Peyer's patch (tissue), 4 donors: ENCODE data around the gene RFFL. TPM values are rescaled to one million over a fixed set of nuclear protein-coding genes. Genes with fewer than 3 reads are reported as not detected.

Experiments used
- DNase-seq, 3 donors: peaks; one replicate each; pipeline ENCODE4 v3.0.0-alpha.2; 2017 to 2019
- H3K27ac ChIP-seq, 4 donors: fragments of 200-600 bp; sonication (generic); one replicate each; pipeline ENCODE4 v1.5.1; 2016 to 2019
- H3K27me3 ChIP-seq, 2 donors: fragments of 200-600 bp; sonication (generic); one replicate each; pipeline ENCODE4 v1.5.1; 2019
- H3K36me3 ChIP-seq, 3 donors: fragments of 200-600 bp; sonication (generic); one replicate each; pipeline ENCODE4 v1.5.1; 2016 to 2019
- H3K4me1 ChIP-seq, 4 donors: fragments of 200-600 bp; sonication (generic); one replicate each; pipeline ENCODE4 v1.5.1; 2016 to 2019
- H3K4me3 ChIP-seq, 4 donors: fragments of 200-600 bp; sonication (generic); 1 replicate in 3 of 4; 2 replicates in 1 of 4; pipeline ENCODE4 v1.5.1; 2016 to 2019; ENCODE audit warnings: mild to moderate bottlenecking in 1 of 4
- H3K9me3 ChIP-seq, 4 donors: fragments of 200-600 bp; sonication (generic); one replicate each; pipeline ENCODE4 v1.5.1; 2016 to 2019; ENCODE audit warnings: mild to moderate bottlenecking in 1 of 4
- CTCF ChIP-seq, 6 experiments: fragments of 450-650 bp in 4 of 6; fragments of 200-600 bp in 2 of 6; sonication (generic) in 1 of 6; IDR thresholded peaks; one replicate each; pipeline ENCODE4 v1.5.1; 2017 to 2019; ENCODE audit warnings: antibody characterized with exemption in 6 of 6, mild to moderate bottlenecking in 3 of 6, moderate library complexity in 1 of 6
- POLR2A ChIP-seq, 2 donors: fragments of 450-650 bp; IDR thresholded peaks; one replicate each; pipeline ENCODE4 v1.5.1; 2017; ENCODE audit warnings: antibody characterized with exemption in 2 of 2, mild to moderate bottlenecking in 2 of 2, moderate library complexity in 2 of 2
- total RNA-seq, 4 donors: library from RNA; depleted of rRNA; stranded (reverse); fragments of >200 nt; gene quantifications; one replicate each; pipeline ENCODE4 v1.1.0, GENCODE V29; 2016

RFFL gene
- total RNA-seq, 4 donors from 2014 or later: 33.0 to 76.7 (median 43.0) TPM

- H3K4me3 ChIP-seq: no peak overlapping the region
- no peak for DNase-seq
- TF ChIP-seq POLR2A (IDR thresholded peaks at IDR 0.05): no peak
- no peak for TF ChIP-seq CTCF (IDR thresholded peaks at IDR 0.05)
- H3K27me3 ChIP-seq: no peaks in the 10 kb centered on the region
- peak overlapping the region in 1 of 4 donors; percentile 27 for H3K27ac ChIP-seq
- peaks cover 0 to 61% (median 14%) of the 10 kb centered on the region in 4 donors for H3K4me1 ChIP-seq
- no peaks in the 10 kb centered on the region for H3K9me3 ChIP-seq
- H3K36me3 ChIP-seq: no peaks in the 10 kb centered on the region
These were observed 16.3 kb upstream of the RFFL start for GRCh38 chr17:35079547-35080423.

GRCh38 chr17:35076874-35077273 lies 13.4 kb upstream of the RFFL start:
- no peaks in the 10 kb centered on the region for H3K9me3 ChIP-seq
- H3K36me3 ChIP-seq: no peaks in the 10 kb centered on the region
- TF ChIP-seq CTCF (IDR thresholded peaks at IDR 0.05) (no peak), POLR2A (IDR thresholded peaks at IDR 0.05) (no peak)
- peak overlapping the region in 1 of 4 donors; percentile 67 for H3K27ac ChIP-seq
- DNase-seq: no peak
- H3K4me3 ChIP-seq: no peak overlapping the region
- H3K27me3 ChIP-seq: no peaks in the 10 kb centered on the region
- H3K4me1 ChIP-seq: peaks cover 0 to 64% (median 12%) of the 10 kb centered on the region in 4 donors

GRCh38 chr17:35074711-35075707 lies 11.5 kb upstream of the RFFL start:
- no peaks in the 10 kb centered on the region for H3K27me3 ChIP-seq
- no peak for DNase-seq
- no peaks in the 10 kb centered on the region for H3K9me3 ChIP-seq
- peak overlapping the region in 1 of 4 donors; percentile 22 for H3K27ac ChIP-seq
- TF ChIP-seq CTCF (IDR thresholded peaks at IDR 0.05) (no peak), POLR2A (IDR thresholded peaks at IDR 0.05) (no peak)
- no peaks in the 10 kb centered on the region for H3K36me3 ChIP-seq
- H3K4me1 ChIP-seq: peaks cover 0 to 52% (median 8%) of the 10 kb centered on the region in 4 donors
- H3K4me3 ChIP-seq: peak overlapping the region in 1 of 4 donors; percentile 1

GRCh38 chr17:35073991-35074627 lies 10.6 kb upstream of the RFFL start:
- no peaks in the 10 kb centered on the region for H3K27me3 ChIP-seq
- H3K9me3 ChIP-seq: no peaks in the 10 kb centered on the region
- peaks cover 0 to 57% (median 7%) of the 10 kb centered on the region in 4 donors for H3K4me1 ChIP-seq
- H3K27ac ChIP-seq: peak overlapping the region in 1 of 4 donors; percentile 22
- H3K4me3 ChIP-seq: no peak overlapping the region
- TF ChIP-seq POLR2A (IDR thresholded peaks at IDR 0.05) (no peak), CTCF (IDR thresholded peaks at IDR 0.05) (no peak)
- H3K36me3 ChIP-seq: no peaks in the 10 kb centered on the region
- no peak for DNase-seq

GRCh38 chr17:35073183-35073790 lies 9.8 kb upstream of the RFFL start:
- Histone ChIP-seq H3K36me3 (no peaks in the 10 kb centered on the region), H3K4me1 (peaks cover 0 to 63% (median 7%) of the 10 kb centered on the region in 4 donors), H3K27ac (no peak overlapping the region), H3K9me3 (no peaks in the 10 kb centered on the region), H3K27me3 (no peaks in the 10 kb centered on the region), H3K4me3 (no peak overlapping the region)
- DNase-seq: no peak
- TF ChIP-seq CTCF (IDR thresholded peaks at IDR 0.05): no peak
- TF ChIP-seq POLR2A (IDR thresholded peaks at IDR 0.05): no peak
